ENCODE results near the gene TBC1D8. TPM values are rescaled to one million over a fixed set of nuclear protein-coding genes. Genes with fewer than 3 reads are reported as not detected.
A peak's percentile ranks its signal among the peaks of the same experiment; 100 is the strongest.

Gene TBC1D8
- total and polyA plus RNA-seq, 9 of the 15 experiments (the other 6 are each of a cell fraction or from before 2014, with no cell fraction given): 0.36 to 1.3 (median 0.82) TPM

GRCh38 chr2:101038455-101039255 is 112.5 kb downstream of the TBC1D8 start (continued):
- TF ChIP-seq ZNF445 (CRISPR knock-in tag; IDR thresholded peaks at IDR 0.05; ENCODE audit: low read depth): no peak
- TF ChIP-seq ZKSCAN8 (CRISPR knock-in tag; IDR thresholded peaks at IDR 0.05): no peak
- TF ChIP-seq CBFA2T2 (conservative IDR thresholded peaks at IDR 0.05): no peak
- TF ChIP-seq CHD2 (IDR thresholded peaks at IDR 0.05; ENCODE audit: low read depth, low read length): no peak
- no peak; the same call in 1 of the 2 replicates for TF ChIP-seq CREM (IDR thresholded peaks at IDR 0.05; ENCODE audit: low read depth)
- no peak for TF ChIP-seq ZBTB1 (CRISPR knock-in tag; IDR thresholded peaks at IDR 0.05; ENCODE audit: borderline replicate concordance, low read depth)
- peak; percentile 98 for TF ChIP-seq ATF4 (CRISPR knock-in tag; IDR thresholded peaks at IDR 0.05)
- no peak for TF ChIP-seq HMG20B (CRISPR knock-in tag; IDR thresholded peaks at IDR 0.05)
- no peak for TF ChIP-seq NFATC3 (IDR thresholded peaks at IDR 0.05)
- no peak for TF ChIP-seq ZNF407 (IDR thresholded peaks at IDR 0.05; ENCODE audit: low read depth)
- TF ChIP-seq, protein P1, sequence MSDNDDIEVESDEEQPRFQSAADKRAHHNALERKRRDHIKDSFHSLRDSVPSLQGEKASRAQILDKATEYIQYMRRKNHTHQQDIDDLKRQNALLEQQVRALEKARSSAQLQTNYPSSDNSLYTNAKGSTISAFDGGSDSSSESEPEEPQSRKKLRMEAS (CRISPR knock-in tag; IDR thresholded peaks at IDR 0.05): no peak
- TF ChIP-seq PHB (CRISPR knock-in tag; IDR thresholded peaks at IDR 0.05): no peak
- TF ChIP-seq, protein P2, sequence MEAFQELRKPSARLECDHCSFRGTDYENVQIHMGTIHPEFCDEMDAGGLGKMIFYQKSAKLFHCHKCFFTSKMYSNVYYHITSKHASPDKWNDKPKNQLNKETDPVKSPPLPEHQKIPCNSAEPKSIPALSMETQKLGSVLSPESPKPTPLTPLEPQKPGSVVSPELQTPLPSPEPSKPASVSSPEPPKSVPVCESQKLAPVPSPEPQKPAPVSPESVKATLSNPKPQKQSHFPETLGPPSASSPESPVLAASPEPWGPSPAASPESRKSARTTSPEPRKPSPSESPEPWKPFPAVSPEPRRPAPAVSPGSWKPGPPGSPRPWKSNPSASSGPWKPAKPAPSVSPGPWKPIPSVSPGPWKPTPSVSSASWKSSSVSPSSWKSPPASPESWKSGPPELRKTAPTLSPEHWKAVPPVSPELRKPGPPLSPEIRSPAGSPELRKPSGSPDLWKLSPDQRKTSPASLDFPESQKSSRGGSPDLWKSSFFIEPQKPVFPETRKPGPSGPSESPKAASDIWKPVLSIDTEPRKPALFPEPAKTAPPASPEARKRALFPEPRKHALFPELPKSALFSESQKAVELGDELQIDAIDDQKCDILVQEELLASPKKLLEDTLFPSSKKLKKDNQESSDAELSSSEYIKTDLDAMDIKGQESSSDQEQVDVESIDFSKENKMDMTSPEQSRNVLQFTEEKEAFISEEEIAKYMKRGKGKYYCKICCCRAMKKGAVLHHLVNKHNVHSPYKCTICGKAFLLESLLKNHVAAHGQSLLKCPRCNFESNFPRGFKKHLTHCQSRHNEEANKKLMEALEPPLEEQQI (IDR thresholded peaks at IDR 0.05): 0 out of 2 replicates have a peak, but pooled peaks have one; percentile 26
- no peak for TF ChIP-seq TCF7 (IDR thresholded peaks at IDR 0.05; ENCODE audit: borderline replicate concordance)
- TF ChIP-seq SPI1 (IDR thresholded peaks at IDR 0.05; ENCODE audit: borderline replicate concordance, low read depth, low read length): no peak
- no peak for TF ChIP-seq ZNF23 (CRISPR knock-in tag; IDR thresholded peaks at IDR 0.05)
- TF ChIP-seq RBM25 (IDR thresholded peaks at IDR 0.05; ENCODE audit: low read depth, low read length, severe bottlenecking): no peak

Measured in K562 (cell line).